Inferior parietal cortex (tissue), 1 donor: ENCODE data around the gene PLEKHS1.

ENCODE experiments used
- DNase-seq: peaks from one replicate; pipeline ENCODE4 v3.0.0-alpha.2; 2016; ENCODE audit errors: extremely low spot score

PLEKHS1 gene

DNA sequence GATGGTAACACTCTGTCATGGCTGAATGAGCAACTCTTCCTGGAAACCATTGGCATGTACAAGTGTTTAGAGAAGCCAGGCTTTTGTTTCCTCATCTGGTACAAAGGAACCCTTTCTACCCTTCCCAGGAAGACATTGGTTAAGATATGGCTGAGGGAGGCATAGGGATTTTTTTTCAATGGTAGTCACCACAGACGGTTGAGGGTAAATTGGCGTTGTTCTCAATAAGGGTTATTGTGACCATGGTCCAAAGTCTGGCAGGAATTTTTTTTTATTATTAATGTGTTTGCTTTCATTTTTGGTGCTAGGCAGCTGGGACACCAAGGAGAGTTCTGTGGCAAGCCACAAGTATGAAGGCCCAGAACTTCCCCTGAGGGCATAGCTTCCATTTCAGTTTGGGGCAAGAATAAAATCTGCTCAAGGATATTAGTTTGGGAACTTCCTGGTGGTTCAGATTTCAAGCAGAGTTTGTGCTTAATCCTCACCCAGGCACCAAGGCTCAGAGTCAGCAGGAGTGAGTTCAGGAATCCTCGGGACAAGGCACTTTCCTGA, at the start of gene PLEKHS1:
Gene PLEKHS1 (plus strand): TSS at position 502 of the 552 bp plus-strand sequence. CDS start 3,596 bp downstream, outside the sequence.
- no peak for DNase-seq

DNA sequence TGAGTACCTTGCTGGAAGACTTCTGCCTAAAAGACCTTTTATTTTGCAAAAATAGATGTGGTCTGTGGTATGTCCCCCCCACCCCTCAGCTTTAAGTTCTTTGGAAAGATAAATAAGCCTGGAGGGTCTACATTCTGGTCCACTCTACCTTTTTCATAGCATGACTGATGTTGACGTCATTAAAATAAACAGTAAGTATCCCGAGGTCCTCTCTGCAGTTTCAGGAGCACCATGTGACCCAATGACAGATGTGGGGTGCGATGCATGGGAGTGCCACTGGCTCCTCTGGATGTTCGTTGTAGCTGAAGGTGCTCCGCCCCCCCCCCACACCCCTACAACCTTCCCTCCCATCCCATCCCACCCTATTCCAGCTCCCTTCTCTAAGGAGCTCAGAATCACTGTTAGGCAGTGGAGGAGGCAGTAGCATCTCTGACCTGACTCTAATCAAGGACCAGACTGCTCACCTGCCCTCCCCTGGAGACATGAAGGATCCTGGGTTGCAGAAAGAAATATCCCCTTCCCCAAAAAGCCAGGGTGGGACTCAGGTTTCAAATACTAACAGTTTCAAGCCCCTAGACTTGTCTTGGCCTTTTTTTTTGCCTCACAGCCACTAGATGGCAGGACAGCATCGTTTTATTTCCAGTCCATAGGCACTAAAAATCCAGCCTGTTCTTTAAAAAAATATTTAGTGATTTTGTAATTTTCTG, 46.7 kb upstream of the PLEKHS1 start:
- DNase-seq, result peak; percentile 80

DNA sequence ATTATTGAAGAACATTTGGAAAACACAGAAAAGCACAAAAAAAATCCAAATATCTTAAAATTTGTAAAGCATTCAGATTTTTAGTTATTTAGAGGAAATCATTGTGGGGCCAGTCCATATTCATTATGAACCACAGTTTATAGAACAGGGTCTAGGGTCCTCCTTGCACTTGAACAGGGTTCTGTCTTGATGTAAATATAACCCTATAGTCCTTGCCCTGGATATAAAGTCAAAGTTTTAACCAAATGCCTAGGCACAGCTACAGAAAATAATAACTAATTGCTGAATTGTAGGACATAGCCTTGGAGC, 46.2 kb upstream of the PLEKHS1 start:
- no peak for DNase-seq

DNA sequence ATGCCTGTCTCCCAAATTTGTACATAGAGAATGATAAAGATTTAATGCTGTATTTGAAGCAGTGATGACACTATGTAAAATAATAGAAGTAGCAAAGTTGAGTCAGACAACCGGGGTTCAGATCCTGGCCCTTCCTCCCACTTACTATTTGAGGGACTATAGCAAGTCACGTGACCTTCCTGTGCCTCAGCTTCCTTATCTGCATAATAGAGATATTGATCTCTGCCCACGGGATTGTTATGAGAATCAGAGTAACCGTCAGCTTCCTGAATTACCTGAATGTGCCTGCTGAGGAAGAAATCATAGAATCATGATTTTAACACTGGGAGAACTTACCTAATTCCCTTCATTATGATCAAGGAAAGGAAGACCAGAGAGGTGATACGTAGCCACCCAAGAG, 44.9 kb upstream of the PLEKHS1 start:
- no peak for DNase-seq

DNA sequence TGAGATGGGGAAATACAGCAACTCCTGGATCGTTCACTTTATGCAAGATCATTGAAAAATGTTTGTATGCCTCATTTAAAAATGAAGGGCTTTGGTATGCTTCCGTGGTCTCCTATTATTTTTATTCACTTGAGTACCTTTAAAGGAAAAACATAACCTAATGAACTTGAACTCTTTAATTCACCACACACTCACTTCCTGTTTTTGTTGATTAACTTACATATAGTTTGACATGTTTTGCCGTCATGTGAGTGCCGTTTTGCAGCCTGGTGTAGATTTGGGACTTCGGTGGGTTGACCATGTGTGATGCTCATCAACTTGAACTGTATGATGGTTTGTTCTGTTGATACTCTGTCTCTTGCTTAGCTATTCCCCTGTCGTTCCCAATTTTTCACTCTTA, 42.8 kb upstream of the PLEKHS1 start:
- DNase-seq, result no peak

DNA sequence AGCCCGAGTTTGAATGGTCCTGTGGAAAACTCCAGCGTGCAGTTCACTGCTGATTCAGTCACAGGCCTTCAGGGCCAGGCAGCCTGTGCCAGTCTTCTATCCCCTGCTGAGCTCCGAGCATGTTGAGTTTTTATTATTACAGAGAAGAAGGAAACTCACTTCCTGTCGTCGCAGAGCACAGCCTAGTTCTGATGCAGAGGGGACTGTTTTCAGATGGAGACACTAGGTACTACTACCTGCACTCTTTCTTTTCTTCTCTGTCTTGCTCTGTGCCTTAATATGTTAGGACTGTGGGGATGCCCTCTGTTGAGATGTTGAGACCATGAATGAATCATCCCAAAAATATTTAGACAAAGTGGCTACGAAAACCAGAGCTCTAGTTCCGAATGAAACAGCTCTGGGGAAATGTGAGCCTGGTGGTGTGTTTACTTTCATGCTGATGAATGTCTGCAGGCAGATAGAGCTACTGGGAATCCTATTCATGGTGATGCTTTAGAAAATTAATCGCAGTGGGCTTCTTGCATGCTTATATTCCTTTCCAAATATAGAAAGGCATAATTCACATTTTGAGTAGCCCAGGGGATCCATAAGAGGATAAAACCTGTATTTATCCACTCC, 42.2 kb upstream of the PLEKHS1 start:
- no peak for DNase-seq

DNA sequence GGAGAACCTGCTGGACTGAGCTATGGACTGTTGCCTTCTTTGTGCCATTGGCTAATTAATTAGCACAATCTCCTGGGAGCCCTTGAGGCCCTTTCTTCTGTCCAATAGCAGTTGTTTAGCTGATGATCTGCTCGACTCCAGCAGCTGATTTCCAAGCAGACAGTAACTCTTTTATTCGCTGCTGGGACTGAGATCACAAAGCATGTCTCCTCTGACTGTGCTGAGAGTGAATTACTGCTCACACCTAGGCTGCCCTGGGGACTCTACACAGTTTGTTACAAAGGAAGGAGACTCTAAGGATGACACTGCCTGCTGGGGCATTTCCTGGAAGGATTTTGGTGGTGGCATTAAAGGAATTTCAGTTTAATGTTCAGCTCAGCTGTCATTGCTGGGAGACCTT, 40.3 kb upstream of the PLEKHS1 start:
- no peak for DNase-seq

DNA sequence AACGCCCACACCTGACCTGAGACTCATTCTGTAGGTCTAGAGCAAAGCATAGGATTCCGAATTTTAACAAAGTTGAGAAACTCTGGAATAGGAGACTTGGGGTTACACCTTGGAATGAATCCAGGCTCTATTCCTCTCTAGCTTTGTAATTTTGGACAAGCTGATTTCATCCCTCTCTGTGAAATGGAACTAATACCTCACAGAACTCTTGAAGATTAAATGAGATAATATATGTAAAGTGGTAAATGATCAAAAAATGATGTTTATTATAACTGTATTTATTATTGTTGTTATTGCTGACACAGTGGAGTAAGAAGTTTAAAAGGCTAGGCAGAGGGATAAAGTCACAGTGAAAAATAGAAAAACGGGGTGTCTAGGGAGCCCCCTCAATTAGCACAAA, 39.5 kb upstream of the PLEKHS1 start:
- no peak for DNase-seq

DNA sequence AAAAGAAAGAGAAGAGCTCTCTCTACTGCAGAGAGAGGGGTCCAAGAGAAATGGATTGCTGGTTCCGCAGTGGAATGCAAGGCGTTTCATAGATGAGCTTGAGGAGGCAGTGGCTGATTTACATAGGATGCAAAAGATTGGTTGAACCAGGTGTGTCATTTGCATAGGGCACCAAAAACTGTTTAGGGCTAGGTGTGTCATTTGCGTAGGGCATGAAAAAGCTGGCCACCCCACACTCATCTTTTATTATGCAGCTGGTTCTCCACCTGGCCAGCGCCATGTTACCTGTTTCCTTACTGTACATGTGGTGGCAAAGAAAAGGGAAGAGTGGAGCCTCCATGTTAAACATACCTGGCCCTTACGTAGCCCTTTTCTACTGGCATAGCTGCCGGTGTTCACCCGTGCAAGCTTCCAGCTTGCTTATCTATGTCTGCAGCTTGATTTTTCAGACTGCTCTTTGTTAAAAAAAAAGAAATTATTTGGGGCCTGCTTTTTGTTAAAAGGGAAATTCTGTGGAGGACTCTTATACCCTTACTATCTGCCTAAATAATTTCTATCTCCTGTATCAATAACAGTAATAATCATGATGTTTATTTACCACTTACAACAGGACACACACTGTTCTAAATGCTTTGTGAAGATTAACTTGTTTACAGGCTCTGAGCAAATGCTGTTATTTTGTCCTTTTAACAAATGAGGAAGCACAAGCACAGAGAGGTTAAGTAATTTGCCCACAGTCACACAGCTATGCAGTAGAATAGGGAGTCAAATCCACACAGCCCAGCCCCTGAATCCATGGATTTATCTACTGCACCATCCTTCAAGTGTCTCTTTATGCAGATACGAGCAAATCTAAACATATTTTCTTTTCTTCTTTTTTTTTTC, 38.5 kb upstream of the PLEKHS1 start:
- no peak for DNase-seq

DNA sequence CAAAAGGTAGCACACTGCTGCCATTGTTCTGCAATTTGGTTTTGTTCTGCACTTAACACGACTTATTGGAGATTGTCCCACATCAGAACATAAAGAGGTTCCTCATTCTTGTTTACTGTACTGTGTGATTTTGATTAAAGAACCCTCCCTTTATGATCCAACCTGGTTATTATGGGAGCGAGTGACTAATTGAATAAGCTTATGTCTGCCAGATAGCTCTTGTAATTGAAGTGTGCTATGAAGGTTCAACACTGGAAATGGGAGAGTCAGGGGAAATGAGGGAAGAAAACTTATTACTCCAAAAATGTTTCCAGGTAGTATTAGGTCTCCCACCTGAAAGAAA, 37.9 kb upstream of the PLEKHS1 start:
- DNase-seq, result no peak

DNA sequence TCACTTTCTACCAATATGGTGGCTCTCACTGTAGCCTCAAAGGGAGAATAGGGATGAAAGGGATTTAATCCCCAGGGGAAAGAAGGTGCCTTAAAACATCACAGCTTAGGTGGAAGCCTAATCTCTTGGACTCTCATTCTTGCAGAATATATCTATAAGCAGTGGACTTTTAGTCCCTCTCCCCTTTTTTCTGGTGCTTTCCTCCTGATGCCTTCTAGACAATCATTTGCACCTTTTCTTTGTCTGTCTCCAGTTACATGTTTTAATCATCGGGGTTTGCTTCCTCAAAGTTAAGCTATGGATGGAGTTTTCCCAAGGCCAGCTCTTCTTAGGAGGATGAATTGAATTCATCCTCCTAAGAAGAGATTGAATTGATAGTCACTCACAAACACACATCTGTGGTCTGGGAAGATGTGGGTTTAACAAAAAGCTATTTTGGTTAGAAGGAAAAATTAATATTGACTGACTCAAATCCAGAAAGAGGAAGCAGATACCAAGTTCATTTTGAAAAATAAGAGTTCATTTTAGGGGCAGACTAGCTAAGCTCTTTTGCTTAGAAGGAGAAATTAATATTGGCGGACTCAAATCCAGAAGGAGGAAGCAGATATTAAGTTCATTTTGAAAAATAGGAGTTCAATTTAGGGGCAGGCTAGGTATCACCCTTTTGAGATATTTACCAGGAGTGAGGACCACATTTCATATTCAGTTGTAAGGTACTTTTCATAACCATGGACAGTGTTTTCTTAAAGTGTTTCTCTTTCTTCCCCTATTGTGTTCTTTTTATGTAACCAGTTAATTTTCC, 35.2 kb upstream of the PLEKHS1 start:
- no peak for DNase-seq

DNA sequence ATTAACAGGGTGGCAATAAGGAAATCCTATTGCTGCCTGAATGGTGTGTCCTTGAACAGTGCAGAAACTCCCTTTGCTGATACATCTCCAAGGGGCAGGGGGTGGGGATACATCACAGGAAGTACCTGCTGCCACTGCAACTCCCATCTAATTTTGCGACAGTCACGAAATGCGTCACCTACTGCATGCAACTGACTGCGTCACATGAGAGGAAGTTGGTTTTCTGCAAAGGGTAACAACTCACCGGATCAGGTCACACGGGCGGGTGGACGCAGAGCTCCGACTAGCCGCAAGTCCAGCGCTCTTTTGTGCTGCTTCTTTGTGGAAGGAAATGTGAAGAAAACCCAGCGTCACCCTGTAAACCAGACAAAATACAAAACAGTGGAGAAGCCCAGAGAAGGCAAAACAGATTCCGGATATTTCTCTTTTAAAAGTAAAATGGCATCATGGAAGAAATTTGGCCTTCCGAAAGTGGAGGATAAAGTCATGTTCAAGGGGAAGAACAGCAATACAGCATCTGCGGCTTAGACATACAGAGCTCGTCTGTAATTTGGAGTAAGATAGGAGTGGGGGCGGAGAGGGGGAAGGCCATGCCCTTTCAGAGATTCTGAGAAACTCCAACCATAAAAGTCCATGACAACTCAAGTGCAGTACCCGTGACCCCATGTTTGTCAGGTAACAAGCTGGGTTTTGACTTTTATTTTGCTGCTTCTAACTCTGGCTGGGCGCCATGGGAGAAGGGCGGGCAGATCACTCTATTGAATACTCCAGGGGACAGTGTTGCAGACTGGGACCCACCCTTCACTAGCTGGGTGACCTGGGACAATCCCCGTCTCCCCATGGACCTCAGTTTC, 32.3 kb upstream of the PLEKHS1 start:
- DNase-seq, result no peak

DNA sequence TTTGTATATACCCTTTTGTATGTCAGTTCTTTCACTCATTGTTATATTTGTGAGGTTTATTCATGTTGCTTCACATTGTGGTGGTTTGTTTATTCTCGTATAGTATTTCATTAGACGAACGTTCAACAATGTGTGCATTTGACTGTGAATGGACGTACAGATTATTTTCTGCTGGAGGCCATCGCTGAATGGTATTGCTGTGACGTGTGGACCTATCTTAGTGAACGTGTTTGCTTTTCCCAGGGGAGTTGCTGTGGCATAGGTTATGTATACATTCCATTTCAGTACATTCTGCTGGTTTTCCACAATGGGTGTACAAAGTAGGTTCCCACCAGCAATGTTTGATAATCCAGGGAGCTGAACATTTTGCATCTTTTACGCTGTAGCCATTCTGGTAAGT, 31.1 kb upstream of the PLEKHS1 start:
- DNase-seq, result no peak

DNA sequence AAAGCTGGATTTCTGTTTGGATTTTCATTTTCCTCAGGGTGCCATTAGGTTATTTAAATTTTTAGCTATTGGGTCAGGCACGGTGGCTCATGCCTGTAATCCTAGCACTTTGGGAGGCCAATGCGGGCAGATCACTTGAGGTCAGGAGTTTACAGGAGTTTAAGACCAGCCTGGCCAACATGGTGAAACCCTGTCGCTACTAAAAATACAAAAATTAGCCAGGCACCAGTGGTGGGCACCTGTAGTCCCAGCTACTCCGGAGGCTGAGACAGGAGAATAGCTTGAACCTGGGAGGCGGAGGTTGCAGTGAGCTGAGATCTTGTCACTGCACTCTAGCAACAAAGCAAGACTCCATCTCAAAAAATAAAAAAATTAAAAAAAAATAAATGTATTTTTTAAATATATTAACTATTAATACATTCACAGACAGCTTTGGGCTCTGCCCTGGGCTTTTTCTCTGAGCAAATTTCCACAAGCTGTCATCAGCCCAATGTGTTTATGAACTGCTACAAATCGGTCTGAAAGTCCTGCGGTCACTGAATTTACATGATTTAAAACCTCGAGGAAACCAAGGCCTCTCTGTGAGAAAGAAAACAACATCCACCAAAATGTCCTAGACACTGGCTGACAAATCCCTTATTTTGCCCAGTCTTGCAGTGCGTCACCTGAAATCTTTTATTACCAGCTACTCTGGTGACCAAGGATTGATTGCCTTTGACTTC, 19.2 kb upstream of the PLEKHS1 start:
- DNase-seq, result no peak

DNA sequence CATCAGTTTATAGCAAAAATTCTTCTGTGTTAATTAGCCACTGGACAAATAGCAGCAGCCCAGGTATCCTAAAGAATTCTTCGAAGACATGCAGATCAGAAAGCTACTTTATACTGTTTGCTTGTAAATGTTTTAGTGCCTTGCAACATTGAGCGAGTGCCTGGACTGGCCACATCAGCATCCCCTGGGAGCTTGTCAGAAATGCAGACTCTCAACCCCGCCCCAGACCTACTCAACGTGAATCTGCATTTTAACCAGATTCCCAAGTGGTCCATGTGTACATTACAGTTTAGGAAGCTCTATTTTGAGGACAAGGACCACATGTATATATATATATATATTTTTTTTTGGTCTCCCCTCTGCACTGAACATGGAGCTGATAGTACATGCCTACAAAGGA, 18.5 kb upstream of the PLEKHS1 start:
- no peak for DNase-seq

DNA sequence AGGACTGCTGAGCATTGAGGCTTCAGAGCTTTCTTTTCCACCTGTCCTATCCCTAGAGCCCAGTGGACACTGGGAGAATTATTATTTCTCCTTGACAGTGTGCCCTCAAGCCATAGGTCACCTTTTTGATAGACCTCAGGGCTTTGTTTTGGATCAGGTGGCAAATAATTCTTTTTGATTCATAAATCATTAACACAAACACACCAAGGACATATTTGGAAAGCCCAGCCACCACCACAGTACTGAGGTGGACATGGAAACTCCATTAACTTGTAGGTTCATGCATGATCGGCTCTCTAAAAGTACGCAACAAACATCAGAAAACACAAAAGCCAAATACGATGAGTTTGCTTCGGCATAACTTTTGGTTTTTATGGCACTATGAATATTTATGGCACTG, 17.8 kb upstream of the PLEKHS1 start:
- no peak for DNase-seq

DNA sequence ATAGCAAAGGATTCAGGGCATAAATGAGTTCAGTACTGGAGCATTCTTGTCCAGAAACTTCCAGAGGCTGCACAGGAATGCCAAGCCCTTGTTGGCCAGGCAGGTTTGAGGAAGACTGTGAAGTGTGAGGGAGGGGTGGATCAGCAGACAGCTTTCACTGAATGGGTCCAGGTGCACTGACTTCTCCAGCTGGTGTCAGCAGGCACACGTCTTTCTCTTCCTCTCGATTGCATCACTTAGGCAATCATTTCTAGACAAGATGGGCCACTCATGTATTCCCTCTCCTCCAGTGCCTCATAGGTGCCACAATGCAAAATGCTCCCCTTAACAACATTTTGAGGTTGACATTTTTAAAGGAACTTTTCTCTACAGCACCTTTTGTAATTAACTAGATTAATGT, 15.6 kb upstream of the PLEKHS1 start:
- no peak for DNase-seq

DNA sequence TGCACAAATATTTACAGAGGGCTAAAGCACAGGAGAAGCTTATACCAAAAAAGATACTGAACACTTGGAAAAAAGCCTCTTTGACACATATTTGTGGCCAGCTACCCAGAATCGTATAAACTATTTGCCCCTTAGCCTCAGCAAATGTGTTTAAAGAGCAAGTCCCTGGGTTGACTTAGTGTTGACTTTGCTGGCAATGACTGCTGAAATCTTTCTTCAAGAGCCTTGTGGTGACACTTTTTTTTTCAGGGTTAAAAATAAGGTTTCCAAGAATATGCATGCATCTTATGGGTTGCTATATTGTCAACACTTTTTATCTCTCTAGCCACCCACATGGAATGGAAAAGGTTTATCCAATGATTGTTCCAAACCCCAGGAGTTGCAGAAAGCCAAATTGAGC, 14.9 kb upstream of the PLEKHS1 start:
- DNase-seq, result peak; percentile 51

DNA sequence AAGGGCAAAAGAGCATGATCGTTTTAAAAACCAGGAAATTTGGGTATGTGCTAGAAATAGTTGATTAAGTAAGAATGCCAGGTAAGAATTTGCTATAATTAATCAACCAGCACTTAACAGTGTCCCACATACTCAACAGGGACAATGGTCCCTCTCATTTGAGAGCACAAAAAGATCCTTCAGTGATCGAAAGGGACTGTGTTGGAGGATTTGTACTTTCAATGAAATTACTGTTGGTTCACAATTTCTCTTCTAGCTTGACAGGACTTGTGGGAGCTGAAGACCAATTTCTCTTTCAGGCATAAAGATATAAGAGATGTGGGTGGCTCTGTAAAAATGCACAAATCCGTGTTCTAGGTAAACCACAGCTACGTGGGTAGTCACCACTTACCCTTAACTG, 12.5 kb upstream of the PLEKHS1 start:
- DNase-seq, result no peak

DNA sequence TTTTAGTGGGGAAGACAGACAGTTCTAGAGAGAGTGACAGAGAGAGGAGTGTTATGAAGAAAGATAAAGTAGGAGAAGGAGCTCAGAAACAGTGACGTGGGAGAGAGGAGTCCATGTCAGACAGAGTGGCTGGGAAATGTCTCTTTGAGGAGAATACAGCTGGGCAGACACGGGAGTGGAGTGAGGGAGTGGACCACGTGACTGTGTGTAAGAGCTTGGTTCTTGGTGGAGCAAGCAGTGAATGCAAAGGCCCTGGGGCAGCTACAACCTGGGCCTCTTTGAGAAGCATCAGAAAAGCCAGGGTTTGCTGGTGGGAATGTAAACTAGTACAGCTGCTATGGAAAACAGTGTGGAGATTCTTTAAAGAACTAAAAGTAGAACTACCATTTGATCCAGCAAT, 11.9 kb upstream of the PLEKHS1 start:
- DNase-seq, result no peak
